Endothelial cell of umbilical vein (primary cell): ENCODE results near the gene ASB13. TPM values are rescaled to one million over a fixed set of nuclear protein-coding genes. Genes with fewer than 3 reads are reported as not detected.

ENCODE experiments used
- BruUV-seq: library from RNA; stranded (reverse); fragments of 400-500 nt; replicated peaks from 2 replicates; lab custom pipeline; 2021; lab: Mats Ljungman, UMichigan
- CTCF ChIA-PET: fragments of 300-600, 350-600 bp; sonication (Branson Sonifier 250); formaldehyde crosslinking; loops from one replicate; lab custom pipeline; 2021; ENCODE audit warnings: antibody characterized with exemption, inconsistent platforms; lab: Charles Lee
- POLR2A ChIA-PET: fragments of 300-600, 350-600 bp; sonication (Branson Sonifier 250); formaldehyde crosslinking; loops from one replicate; lab custom pipeline; 2021; ENCODE audit warnings: antibody characterized with exemption, inconsistent platforms; lab: Charles Lee
- DNase-seq: peaks from one replicate; pipeline ENCODE4 v3.0.0-alpha.2; 2011; ENCODE audit warnings: low read depth, low spot score
- FAIRE-seq: peaks from 2 replicates; lab custom pipeline; 2011; peaks lifted over from hg19 to GRCh38; lab: Jason Lieb, UNC
- H2AFZ ChIP-seq: 2 replicates; pipeline ENCODE4 v1.6.0; 2012; ENCODE audit warnings: low read depth, low read length, control low read depth, inconsistent platforms
- H3K27ac ChIP-seq: 2 replicates; pipeline ENCODE4 v1.5.1; 2011; ENCODE audit warnings: low read depth, mild to moderate bottlenecking, control low read depth, low read length, moderate library complexity; ENCODE audit not compliant: insufficient read depth
- H3K27me3 ChIP-seq, 2 experiments: 2 replicates each; pipeline versions ENCODE4 v1.6.0 to v1.6.1; 2011; ENCODE audit warnings: low read length in 2 of 2, mixed read lengths in 1 of 2; ENCODE audit not compliant: control insufficient read depth in 2 of 2, insufficient read depth in 2 of 2
- H3K36me3 ChIP-seq, 2 experiments: 2 replicates in 1 of 2; 3 replicates in 1 of 2; pipeline ENCODE4 v1.5.1; 2011; ENCODE audit warnings: low read length in 2 of 2, mild to moderate bottlenecking in 1 of 2, moderate library complexity in 1 of 2; ENCODE audit not compliant: control insufficient read depth in 2 of 2, insufficient read depth in 2 of 2; ENCODE audit errors: extremely low read depth in 1 of 2
- H3K4me1 ChIP-seq: 3 replicates; pipeline ENCODE4 v1.5.1; 2011; ENCODE audit warnings: mild to moderate bottlenecking, low read length; ENCODE audit not compliant: control insufficient read depth, insufficient read depth; ENCODE audit errors: extremely low read depth
- H3K4me2 ChIP-seq: 2 replicates; pipeline ENCODE4 v1.6.1; 2011; ENCODE audit warnings: low read length, control low read depth, mixed read lengths; ENCODE audit not compliant: insufficient read depth
- H3K4me3 ChIP-seq, 3 experiments: fragments of 200-600 bp in 1 of 3; sonication (generic), shearing (Covaris generic) in 1 of 3; replicated peaks in 1 of 3; 2 replicates each; pipeline ENCODE4 v1.5.1; 2011 to 2016; ENCODE audit warnings: control low read depth in 3 of 3, low read length in 3 of 3, mild to moderate bottlenecking in 2 of 3, inconsistent platforms in 1 of 3, low read depth in 1 of 3, moderate library complexity in 1 of 3; ENCODE audit not compliant: insufficient read depth in 1 of 3
- H3K79me2 ChIP-seq: 2 replicates; pipeline ENCODE4 v1.6.0; 2012; ENCODE audit warnings: low read length, inconsistent platforms; ENCODE audit not compliant: control insufficient read depth, insufficient read depth
- H3K9ac ChIP-seq: replicated peaks from 2 replicates; pipeline ENCODE3; 2011; ENCODE audit warnings: low read length, control low read depth; ENCODE audit not compliant: insufficient read depth; ENCODE audit errors: extremely low read depth
- H3K9me1 ChIP-seq: replicated peaks from 3 replicates; pipeline ENCODE4 v1.6.0; 2011; ENCODE audit warnings: mild to moderate bottlenecking, low read length; ENCODE audit not compliant: control insufficient read depth, insufficient read depth; ENCODE audit errors: extremely low read depth
- H3K9me3 ChIP-seq: replicated peaks from 2 replicates; pipeline ENCODE4 v1.5.1; 2012; ENCODE audit warnings: low read length, inconsistent platforms; ENCODE audit not compliant: control insufficient read depth, insufficient read depth
- H4K20me1 ChIP-seq: replicated peaks from 2 replicates; pipeline ENCODE3; 2011; ENCODE audit warnings: mild to moderate bottlenecking, low read length; ENCODE audit not compliant: control insufficient read depth, insufficient read depth; ENCODE audit errors: extremely low read depth
- CTCF ChIP-seq, 2 donors: IDR thresholded peaks; 1 replicate in 1 of 2; 2 replicates in 1 of 2; pipeline ENCODE4 v1.5.1; 2011; ENCODE audit warnings: low read length in 2 of 2, mild to moderate bottlenecking in 2 of 2, moderate library complexity in 2 of 2, control low read depth in 1 of 2, inconsistent platforms in 1 of 2, low read depth in 1 of 2; ENCODE audit not compliant: insufficient read depth in 1 of 2; ENCODE audit errors: extremely low read depth in 1 of 2
- EZH2 ChIP-seq: IDR thresholded peaks from 2 replicates; pipeline ENCODE4 v1.6.1; 2012; ENCODE audit warnings: borderline replicate concordance, low read depth, mild to moderate bottlenecking, moderate library complexity, low read length, inconsistent platforms; ENCODE audit not compliant: severe bottlenecking
- FOS ChIP-seq: IDR thresholded peaks from 2 replicates; pipeline ENCODE4 v1.6.1; 2011; ENCODE audit warnings: mild to moderate bottlenecking, low read length, moderate library complexity, borderline replicate concordance; ENCODE audit not compliant: insufficient read depth
- GATA2 ChIP-seq: IDR thresholded peaks from 2 replicates; pipeline ENCODE4 v1.7.0; 2011; ENCODE audit warnings: low read depth, mild to moderate bottlenecking, moderate library complexity, mixed read lengths, low read length; ENCODE audit not compliant: insufficient read length, insufficient read depth
- JUN ChIP-seq: IDR thresholded peaks from 2 replicates; pipeline ENCODE4 v1.6.1; 2011; ENCODE audit warnings: borderline replicate concordance, low read depth; ENCODE audit not compliant: insufficient read length, insufficient read depth
- MAX ChIP-seq: IDR thresholded peaks from 2 replicates; pipeline ENCODE4 v1.6.1; 2011; ENCODE audit not compliant: insufficient read depth, insufficient read length
- MYC ChIP-seq: IDR thresholded peaks from one replicate; pipeline ENCODE4 v1.6.1; 2011; ENCODE audit warnings: mild to moderate bottlenecking, low read depth, low read length
- POLR2A ChIP-seq: IDR thresholded peaks from 2 replicates; pipeline ENCODE4 v1.6.1; 2012; ENCODE audit warnings: low read depth, mild to moderate bottlenecking, control low read depth, low read length
- POLR2AphosphoS5 ChIP-seq: IDR thresholded peaks from 2 replicates; pipeline ENCODE4 v1.6.1; 2012; ENCODE audit warnings: low read depth, mild to moderate bottlenecking, control low read depth, low read length, moderate library complexity; ENCODE audit not compliant: insufficient read depth
- dilution Hi-C: fragments of 300-500 bp; cut with MboI; formaldehyde crosslinking; loops from one replicate; pipeline ENCODE4 v1.15.0; 2019; ENCODE audit warnings: low sequenced_read_pairs; ENCODE audit not compliant: extremely low pct_ligation_motif_present
- intact Hi-C: fragments of 100-400 bp; cut with micrococcal nuclease; formaldehyde crosslinking; loops from one replicate; pipeline ENCODE4 v1.10.0; 2022
- polyA plus RNA-seq, 4 experiments: library from polyadenylated mRNA; depleted of rRNA in 3 of 4; stranded (reverse) in 3 of 4; unstranded in 1 of 4; fragments of >200 nt; gene quantifications; 2 replicates each; pipeline versions ENCODE4 v1.2.1 to v1.2.3, GENCODE V29; 2011 to 2012; ENCODE audit warnings: missing spikeins in 1 of 4
- total RNA-seq: library from RNA; stranded (reverse); gene quantifications from 2 replicates; pipeline ENCODE4 v1.2.3, GENCODE V29; 2021

Gene ASB13
- total and polyA plus RNA-seq, 2 donors (not counting 3 experiments of a cell fraction or from before 2014, with no cell fraction given) = 6.3 to 7.3 TPM

- no peak overlapping the region for H2AFZ ChIP-seq
- H3K9me1 ChIP-seq = no peaks in the 10 kb centered on the region
- POLR2A ChIA-PET = interaction anchor here (1.1 kb wide), 1 partner anchor 31 kb away, joined by 3 read pairs; no protein-coding TSS in a partner anchor
- H3K36me3 ChIP-seq = no peaks in the 10 kb centered on the region
- H3K4me1 ChIP-seq = peaks cover 40% of the 10 kb centered on the region
- dilution Hi-C loops (no loop called here), intact Hi-C loops (loop anchor here (10.0 kb wide), 1 partner anchor 147 kb away; no protein-coding TSS in a partner anchor)
- CTCF ChIA-PET = interaction anchor here (1.1 to 1.5 kb wide), 3 partner anchors 8 to 130 kb away, joined by 3 to 6 read pairs (median 3); no protein-coding TSS in a partner anchor
- FAIRE-seq (no peak), DNase-seq (no peak)
- no TSS peak for BruUV-seq
- H3K79me2 ChIP-seq = no peaks in the 10 kb centered on the region
- no peaks in the 10 kb centered on the region for H3K9me3 ChIP-seq
- no peak overlapping the region for H3K4me3 ChIP-seq
- H3K27ac ChIP-seq = no peak overlapping the region
- H3K4me2 ChIP-seq = no peak overlapping the region
- no peaks in the 10 kb centered on the region for H3K27me3 ChIP-seq
- no peak for TF ChIP-seq FOS
- no peak for TF ChIP-seq EZH2
- TF ChIP-seq MAX = no peak
- TF ChIP-seq POLR2A = no peak
- TF ChIP-seq MYC = no peak
- no peak for TF ChIP-seq CTCF (IDR thresholded peaks at IDR 0.05; ENCODE audit: extremely low read depth in 1 of 2, insufficient read depth in 1 of 2, low read depth in 1 of 2, low read length in 2 of 2)
- TF ChIP-seq POLR2AphosphoS5 = no peak
- TF ChIP-seq GATA2 = no peak
- TF ChIP-seq JUN = no peak
- no peaks in the 10 kb centered on the region for H4K20me1 ChIP-seq
- no peak overlapping the region for H3K9ac ChIP-seq
Measured at GRCh38 chr10:5592070-5592469, 74.3 kb downstream of the ASB13 start.
